Articular chondrocyte of knee joint (primary cell): ENCODE data around the gene C1orf94. TPM values are rescaled to one million over a fixed set of nuclear protein-coding genes. Genes with fewer than 3 reads are reported as not detected.

Experiments used
- total RNA-seq: library from RNA; depleted of rRNA; stranded (reverse); fragments of >200 nt; gene quantifications from 2 replicates; pipeline ENCODE4 v1.2.3, GENCODE V29; 2012

The C1orf94 gene, protein sequence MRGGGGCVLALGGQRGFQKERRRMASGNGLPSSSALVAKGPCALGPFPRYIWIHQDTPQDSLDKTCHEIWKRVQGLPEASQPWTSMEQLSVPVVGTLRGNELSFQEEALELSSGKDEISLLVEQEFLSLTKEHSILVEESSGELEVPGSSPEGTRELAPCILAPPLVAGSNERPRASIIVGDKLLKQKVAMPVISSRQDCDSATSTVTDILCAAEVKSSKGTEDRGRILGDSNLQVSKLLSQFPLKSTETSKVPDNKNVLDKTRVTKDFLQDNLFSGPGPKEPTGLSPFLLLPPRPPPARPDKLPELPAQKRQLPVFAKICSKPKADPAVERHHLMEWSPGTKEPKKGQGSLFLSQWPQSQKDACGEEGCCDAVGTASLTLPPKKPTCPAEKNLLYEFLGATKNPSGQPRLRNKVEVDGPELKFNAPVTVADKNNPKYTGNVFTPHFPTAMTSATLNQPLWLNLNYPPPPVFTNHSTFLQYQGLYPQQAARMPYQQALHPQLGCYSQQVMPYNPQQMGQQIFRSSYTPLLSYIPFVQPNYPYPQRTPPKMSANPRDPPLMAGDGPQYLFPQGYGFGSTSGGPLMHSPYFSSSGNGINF
- total RNA-seq, result not detected in 2 replicates

GRCh38 chr1:34176830-34177603 is at the start of gene C1orf94:
Gene C1orf94, plus strand, starts transcription at chr1:34176907. Its CDS starts 883 bp downstream, at chr1:34177790.

DNA sequence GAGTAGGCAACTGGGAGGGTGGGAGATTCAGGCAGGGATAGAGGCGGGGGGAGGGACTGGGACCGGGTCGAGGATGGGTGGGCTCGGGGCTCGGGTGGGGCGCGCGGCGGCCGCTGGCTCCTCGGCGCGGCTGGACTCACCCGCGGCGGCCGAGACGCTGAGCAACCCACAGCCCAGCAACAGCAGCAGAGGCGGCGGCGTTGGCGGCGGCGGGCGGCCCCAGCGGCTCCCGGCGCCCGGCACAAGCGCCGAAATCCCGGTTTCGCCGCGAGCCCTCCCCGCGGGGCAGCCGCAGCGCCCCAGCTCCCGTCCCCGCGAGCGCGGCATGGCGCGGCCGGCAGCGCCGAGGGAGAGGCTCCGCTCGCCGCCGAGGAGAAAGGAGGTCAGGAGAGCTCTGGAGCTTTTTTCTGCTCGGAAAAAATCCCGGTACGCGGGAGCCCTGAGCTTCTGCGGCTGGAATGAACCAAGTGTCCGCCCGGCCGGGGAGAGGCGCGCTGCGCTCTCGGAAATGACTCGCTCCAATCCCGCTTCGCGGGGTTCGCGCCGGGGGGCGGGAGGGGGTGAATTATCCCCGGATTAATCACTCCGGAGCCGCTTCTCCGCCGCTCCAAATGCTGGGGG is 11.8 kb upstream of the C1orf94 start, which contains the start of gene CSMD2:
CSMD2 (minus strand) TSS at position 460 of the 621 bp plus-strand sequence; CDS start at position 327, 133 bp downstream.

Other genes starting within 250 kb of the C1orf94 start
- gene CSMD2, start 11.7 kb upstream of the C1orf94 start, total RNA-seq, result 4.0 and 9.3 TPM in 2 replicates